Neural cell (in vitro differentiated cells): ENCODE data around the gene CFAP65. TPM values are rescaled to one million over a fixed set of nuclear protein-coding genes. Genes with fewer than 3 reads are reported as not detected.

Experiments used
- H2AFZ ChIP-seq: fragments of 200-600, 300-800 bp; sonication (generic), shearing (Covaris generic); 2 replicates; pipeline ENCODE4 v1.6.0; 2014; ENCODE audit warnings: low read depth, mild to moderate bottlenecking, antibody characterized with exemption, low read length, moderate library complexity
- H3F3A ChIP-seq: fragments of 200-600 bp; shearing (Covaris generic); 2 replicates; pipeline ENCODE4 v1.6.1; 2016; ENCODE audit warnings: mild to moderate bottlenecking, moderate library complexity, mixed read lengths, antibody characterized with exemption, low read length; ENCODE audit not compliant: insufficient read depth, poor library complexity, severe bottlenecking
- H3K27ac ChIP-seq: fragments of 200-600, 300-800 bp; sonication (generic), shearing (Covaris generic); 2 replicates; pipeline ENCODE4 v1.5.1; 2014; ENCODE audit warnings: mild to moderate bottlenecking, low read length, moderate library complexity
- H3K27me3 ChIP-seq: fragments of 300-800, 200-600 bp; sonication (generic), shearing (Covaris generic); 2 replicates; pipeline ENCODE4 v1.6.0; 2014; ENCODE audit warnings: mild to moderate bottlenecking, low read depth, low read length, moderate library complexity; ENCODE audit not compliant: insufficient read depth
- H3K36me3 ChIP-seq: fragments of 300-800, 200-600 bp; sonication (generic), shearing (Covaris generic); 2 replicates; pipeline ENCODE4 v1.5.1; 2014; ENCODE audit warnings: mild to moderate bottlenecking, antibody characterized with exemption, low read length, moderate library complexity; ENCODE audit not compliant: insufficient read depth
- H3K4me2 ChIP-seq: fragments of 300-800, 200-600 bp; sonication (generic), shearing (Covaris generic); 2 replicates; pipeline ENCODE4 v1.6.0; 2014; ENCODE audit warnings: mild to moderate bottlenecking, low read length
- H3K4me3 ChIP-seq: fragments of 300-800, 200-600 bp; sonication (generic), shearing (Covaris generic); 2 replicates; pipeline ENCODE4 v1.5.1; 2014; ENCODE audit warnings: mild to moderate bottlenecking, low read length, moderate library complexity
- H3K79me2 ChIP-seq: fragments of 200-600 bp; shearing (Covaris generic); replicated peaks from 2 replicates; pipeline ENCODE4 v1.6.0; 2014; ENCODE audit warnings: mild to moderate bottlenecking, low read length, moderate library complexity; ENCODE audit not compliant: insufficient read depth
- H3K9ac ChIP-seq: fragments of 300-800, 200-600 bp; sonication (generic), shearing (Covaris generic); 2 replicates; pipeline ENCODE4 v1.6.1; 2016; ENCODE audit warnings: mild to moderate bottlenecking, low read length, mixed read lengths
- H3K9me2 ChIP-seq: fragments of 200-600 bp; shearing (Covaris generic); 2 replicates; pipeline ENCODE4 v1.6.1; 2016; ENCODE audit warnings: mild to moderate bottlenecking, low read length, mixed read lengths; ENCODE audit not compliant: insufficient read depth
- H3K9me3 ChIP-seq: fragments of 200-600, 300-800 bp; sonication (generic), shearing (Covaris generic); 2 replicates; pipeline ENCODE4 v1.6.1; 2016; ENCODE audit warnings: mild to moderate bottlenecking, mixed run types, low read length, moderate library complexity, mixed read lengths
- H4K20me1 ChIP-seq: fragments of 200-600 bp; shearing (Covaris generic); 2 replicates; pipeline ENCODE4 v1.6.1; 2016; ENCODE audit warnings: mild to moderate bottlenecking, mixed run types; ENCODE audit not compliant: insufficient read depth
- EP300 ChIP-seq: fragments of 450-650 bp; conservative IDR thresholded peaks from 2 replicates; pipeline ENCODE4 v1.6.1; 2014; ENCODE audit warnings: antibody characterized with exemption, mild to moderate bottlenecking, moderate library complexity; ENCODE audit not compliant: poor library complexity, severe bottlenecking
- EZH2 ChIP-seq: fragments of 200-600, 300-800 bp; shearing (Covaris generic), sonication (generic); IDR thresholded peaks from 2 replicates; pipeline ENCODE4 v1.6.1; 2014; ENCODE audit warnings: antibody characterized with exemption, low read length, borderline replicate concordance, mild to moderate bottlenecking; ENCODE audit not compliant: insufficient read depth, poor library complexity, severe bottlenecking
- MXI1 ChIP-seq: fragments of 450-650 bp; conservative IDR thresholded peaks from 2 replicates; pipeline ENCODE4 v1.6.1; 2014; ENCODE audit warnings: antibody characterized with exemption, mild to moderate bottlenecking; ENCODE audit not compliant: poor library complexity, severe bottlenecking
- POLR2AphosphoS5 ChIP-seq: IDR thresholded peaks from 2 replicates; pipeline ENCODE4 v1.6.1; 2012
- RAD21 ChIP-seq: fragments of 450-650 bp; conservative IDR thresholded peaks from 2 replicates; pipeline ENCODE4 v1.6.1; 2014; ENCODE audit warnings: antibody characterized with exemption, mild to moderate bottlenecking, moderate library complexity
- REST ChIP-seq: IDR thresholded peaks from 2 replicates; pipeline ENCODE4 v1.6.1; 2012; ENCODE audit warnings: borderline replicate concordance
- SMC3 ChIP-seq: fragments of 450-650 bp; conservative IDR thresholded peaks from 2 replicates; pipeline ENCODE4 v1.6.1; 2014; ENCODE audit warnings: antibody characterized with exemption, mild to moderate bottlenecking, moderate library complexity; ENCODE audit not compliant: poor library complexity
- TAF1 ChIP-seq: IDR thresholded peaks from 2 replicates; pipeline ENCODE4 v1.6.1; 2012; ENCODE audit warnings: low read depth
- polyA plus RNA-seq: library from polyadenylated mRNA; depleted of rRNA; stranded (reverse); fragments of >200 nt; gene quantifications from 2 replicates; pipeline ENCODE4 v1.2.3, GENCODE V29; 2014

The CFAP65 gene
- polyA plus RNA-seq, 1 donor from 2014 or later, result 1.1 TPM

GRCh38 chr2:219054956-219055903, 13.9 kb upstream of the CFAP65 start:
- H3K79me2 ChIP-seq, result no peaks in the 10 kb centered on the region
- no peaks in the 10 kb centered on the region for H3K9me2 ChIP-seq
- H3K36me3 ChIP-seq, result no peaks in the 10 kb centered on the region
- H2AFZ ChIP-seq, result no peak overlapping the region
- TF ChIP-seq EP300 (no peak), POLR2AphosphoS5 (no peak), SMC3 (no peak)
- H3K9ac ChIP-seq, result no peak overlapping the region
- H4K20me1 ChIP-seq, result no peaks in the 10 kb centered on the region
- peaks cover 98% of the 10 kb centered on the region for H3K27me3 ChIP-seq
- H3K9me3 ChIP-seq, result no peaks in the 10 kb centered on the region
- H3K27ac ChIP-seq, result no peak overlapping the region
- no peaks in the 10 kb centered on the region for H3F3A ChIP-seq
- H3K4me3 ChIP-seq, result no peak overlapping the region
- no peak overlapping the region for H3K4me2 ChIP-seq

GRCh38 chr2:219049282-219049681, 8.0 kb upstream of the CFAP65 start:
- Histone ChIP-seq H3K9ac (no peak overlapping the region), H3K4me2 (no peak overlapping the region), H3K4me3 (no peak overlapping the region), H2AFZ (no peak overlapping the region), H3K9me3 (no peaks in the 10 kb centered on the region), H3K36me3 (no peaks in the 10 kb centered on the region), H3F3A (no peaks in the 10 kb centered on the region), H3K9me2 (no peaks in the 10 kb centered on the region), H3K79me2 (no peaks in the 10 kb centered on the region), H3K27ac (no peak overlapping the region), H4K20me1 (no peaks in the 10 kb centered on the region), H3K27me3 (peaks cover 89% of the 10 kb centered on the region)
- TF ChIP-seq EZH2 (no peak), RAD21 (no peak), EP300 (no peak), MXI1 (no peak), SMC3 (no peak), TAF1 (no peak)

- peaks cover 77% of the 10 kb centered on the region for H3K27me3 ChIP-seq
- no peaks in the 10 kb centered on the region for H3K79me2 ChIP-seq
- no peaks in the 10 kb centered on the region for H4K20me1 ChIP-seq
- no peaks in the 10 kb centered on the region for H3K36me3 ChIP-seq
- no peaks in the 10 kb centered on the region for H3F3A ChIP-seq
- no peak overlapping the region for H3K4me2 ChIP-seq
- H3K9me2 ChIP-seq, result no peaks in the 10 kb centered on the region
- TF ChIP-seq TAF1, result no peak
- TF ChIP-seq REST, result peak; percentile 41
- H3K4me3 ChIP-seq, result no peak overlapping the region
- no peaks in the 10 kb centered on the region for H3K9me3 ChIP-seq
- H2AFZ ChIP-seq, result no peak overlapping the region
- no peak overlapping the region for H3K9ac ChIP-seq
- H3K27ac ChIP-seq, result no peak overlapping the region
These were observed 4.7 kb upstream of the CFAP65 start for GRCh38 chr2:219045937-219046550.
